ENCODE data around the gene SHROOM1. TPM values are rescaled to one million over a fixed set of nuclear protein-coding genes. Genes with fewer than 3 reads are reported as not detected.

The SHROOM1 gene
- total RNA-seq, 2 donors from 2014 or later = 6.6 to 14.4 TPM

- H3K36me3 ChIP-seq (ENCODE audit: control insufficient read depth, insufficient read depth, low read length) = no peaks in the 10 kb centered on the region
- H3K4me1 Mint-ChIP-seq = peaks cover 29% of the 10 kb centered on the region
- no peak overlapping the region for H3K4me3 ChIP-seq (ENCODE audit: low read length)
- no peaks in the 10 kb centered on the region for H3K36me3 Mint-ChIP-seq (ENCODE audit: low read depth)
- no peak overlapping the region for H3K4me3 Mint-ChIP-seq
- no peak for TF ChIP-seq CTCF (conservative IDR thresholded peaks at IDR 0.05)
- peaks cover 9% of the 10 kb centered on the region for H3K27me3 ChIP-seq (ENCODE audit: control insufficient read depth, insufficient read depth, low read length, poor library complexity, severe bottlenecking)
- peaks cover 5% of the 10 kb centered on the region for H3K4me1 ChIP-seq (ENCODE audit: control insufficient read depth, insufficient read depth, low read length)
- H3K9me3 Mint-ChIP-seq = no peaks in the 10 kb centered on the region
- H3K27me3 Mint-ChIP-seq (ENCODE audit: insufficient read depth) = peaks cover 14% of the 10 kb centered on the region
- no peak for DNase-seq
- WGBS, 2 experiments (ENCODE audit: insufficient coverage in 1 of 2, insufficient read length in 1 of 2) = 100% methylated on average over 1 of the region's 1 CpG
- H3K9ac ChIP-seq (ENCODE audit: extremely low read depth, low read length, poor library complexity, severe bottlenecking) = no peak overlapping the region
- no peak overlapping the region for H3K27ac ChIP-seq (ENCODE audit: low read depth, low read length)
- no peaks in the 10 kb centered on the region for H3K9me3 ChIP-seq (ENCODE audit: control insufficient read depth, low read length)
- no peak overlapping the region for H3K27ac Mint-ChIP-seq
Observed at GRCh38 chr5:132787076-132787475, 43.4 kb downstream of the SHROOM1 start.

GRCh38 chr5:132785864-132786263 lies 44.6 kb downstream of the SHROOM1 start:
- DNase-seq = no peak
- WGBS, 2 experiments (ENCODE audit: insufficient coverage in 1 of 2, insufficient read length in 1 of 2) = 94% methylated on average over 2 to 4 of the region's 4 CpGs
- TF ChIP-seq CTCF (conservative IDR thresholded peaks at IDR 0.05) = no peak
- Mint-ChIP-seq H3K4me3 (no peak overlapping the region), H3K36me3 (ENCODE audit: low read depth) (no peaks in the 10 kb centered on the region), H3K9me3 (no peaks in the 10 kb centered on the region), H3K27me3 (ENCODE audit: insufficient read depth) (peaks cover 24% of the 10 kb centered on the region), H3K4me1 (peaks cover 29% of the 10 kb centered on the region), H3K27ac (no peak overlapping the region)
- no peak overlapping the region for H3K9ac ChIP-seq (ENCODE audit: extremely low read depth, low read length, poor library complexity, severe bottlenecking)
- peaks cover 19% of the 10 kb centered on the region for H3K27me3 ChIP-seq (ENCODE audit: control insufficient read depth, insufficient read depth, low read length, poor library complexity, severe bottlenecking)
- H3K9me3 ChIP-seq (ENCODE audit: control insufficient read depth, low read length) = no peaks in the 10 kb centered on the region
- H3K27ac ChIP-seq (ENCODE audit: low read depth, low read length) = no peak overlapping the region
- H3K36me3 ChIP-seq (ENCODE audit: control insufficient read depth, insufficient read depth, low read length) = no peaks in the 10 kb centered on the region
- peaks cover 5% of the 10 kb centered on the region for H3K4me1 ChIP-seq (ENCODE audit: control insufficient read depth, insufficient read depth, low read length)
- no peak overlapping the region for H3K4me3 ChIP-seq (ENCODE audit: low read length)

- H3K27me3 ChIP-seq (ENCODE audit: control insufficient read depth, insufficient read depth, low read length, poor library complexity, severe bottlenecking) = peaks cover 24% of the 10 kb centered on the region
- Mint-ChIP-seq H3K4me1 (peaks cover 25% of the 10 kb centered on the region), H3K27me3 (ENCODE audit: insufficient read depth) (peaks cover 27% of the 10 kb centered on the region), H3K27ac (no peak overlapping the region), H3K36me3 (ENCODE audit: low read depth) (no peaks in the 10 kb centered on the region), H3K4me3 (no peak overlapping the region), H3K9me3 (no peaks in the 10 kb centered on the region)
- DNase-seq = no peak
- H3K4me3 ChIP-seq (ENCODE audit: low read length) = no peak overlapping the region
- H3K36me3 ChIP-seq (ENCODE audit: control insufficient read depth, insufficient read depth, low read length) = no peaks in the 10 kb centered on the region
- peaks cover 5% of the 10 kb centered on the region for H3K4me1 ChIP-seq (ENCODE audit: control insufficient read depth, insufficient read depth, low read length)
- TF ChIP-seq CTCF (conservative IDR thresholded peaks at IDR 0.05) = no peak
- no peak overlapping the region for H3K9ac ChIP-seq (ENCODE audit: extremely low read depth, low read length, poor library complexity, severe bottlenecking)
- no peaks in the 10 kb centered on the region for H3K9me3 ChIP-seq (ENCODE audit: control insufficient read depth, low read length)
- WGBS, 2 experiments (ENCODE audit: insufficient coverage in 1 of 2, insufficient read length in 1 of 2) = 50 to 82% methylated on average over 1 to 5 of the region's 5 CpGs
- no peak overlapping the region for H3K27ac ChIP-seq (ENCODE audit: low read depth, low read length)
Observed at GRCh38 chr5:132785365-132785764, 45.1 kb downstream of the SHROOM1 start.

Data from endodermal cell (in vitro differentiated cells).